Measurements from ENCODE around the gene ZNF189.

DNA sequence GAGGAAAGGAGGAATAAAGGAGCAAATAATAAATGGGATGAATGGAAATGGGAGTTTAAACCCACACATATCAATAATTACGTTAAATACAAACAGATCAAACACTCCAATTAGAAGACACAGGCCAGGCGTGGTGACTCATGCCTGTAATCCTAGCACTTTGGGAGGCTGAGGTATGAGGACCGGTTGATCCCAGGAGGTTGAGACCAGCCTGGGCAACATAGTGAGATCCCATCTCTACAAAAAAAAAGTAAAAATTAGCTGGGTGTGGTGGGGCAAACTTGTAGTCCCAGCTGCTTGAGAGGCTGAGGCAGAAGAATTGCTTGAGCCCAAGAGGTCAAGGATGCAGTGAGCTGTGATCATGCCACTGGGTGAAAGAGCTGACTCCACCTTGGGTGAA, 17.5 kb upstream of the ZNF189 start:
- TF ChIP-seq RAD21 (IDR thresholded peaks at IDR 0.05; ENCODE audit: low read depth) = no peak
- TF ChIP-seq TEAD4 (IDR thresholded peaks at IDR 0.05) = no peak
- TF ChIP-seq EP300 (IDR thresholded peaks at IDR 0.05; ENCODE audit: borderline replicate concordance) = no peak
